Breast epithelium (tissue), 3 donors: Measurements from ENCODE around the gene TRAPPC3.

ENCODE experiments used
- POLR2A ChIP-seq: fragments of 450-650 bp; IDR thresholded peaks from one replicate; pipeline ENCODE4 v1.6.1; 2016; ENCODE audit warnings: antibody characterized with exemption, mild to moderate bottlenecking, moderate library complexity
- POLR2AphosphoS5 ChIP-seq, 3 donors: sonication (generic); formaldehyde crosslinking; IDR thresholded peaks; one replicate each; pipeline ENCODE4 v1.6.1; 2017; ENCODE audit warnings: antibody characterized with exemption in 3 of 3
- TF ChIP-seq, protein P1 (sequence below), 3 donors: fragments of 450-650 bp; IDR thresholded peaks; one replicate each; pipeline ENCODE4 v1.5.1; 2016 to 2017; ENCODE audit warnings: antibody characterized with exemption in 3 of 3, mild to moderate bottlenecking in 3 of 3, moderate library complexity in 3 of 3

DNA sequence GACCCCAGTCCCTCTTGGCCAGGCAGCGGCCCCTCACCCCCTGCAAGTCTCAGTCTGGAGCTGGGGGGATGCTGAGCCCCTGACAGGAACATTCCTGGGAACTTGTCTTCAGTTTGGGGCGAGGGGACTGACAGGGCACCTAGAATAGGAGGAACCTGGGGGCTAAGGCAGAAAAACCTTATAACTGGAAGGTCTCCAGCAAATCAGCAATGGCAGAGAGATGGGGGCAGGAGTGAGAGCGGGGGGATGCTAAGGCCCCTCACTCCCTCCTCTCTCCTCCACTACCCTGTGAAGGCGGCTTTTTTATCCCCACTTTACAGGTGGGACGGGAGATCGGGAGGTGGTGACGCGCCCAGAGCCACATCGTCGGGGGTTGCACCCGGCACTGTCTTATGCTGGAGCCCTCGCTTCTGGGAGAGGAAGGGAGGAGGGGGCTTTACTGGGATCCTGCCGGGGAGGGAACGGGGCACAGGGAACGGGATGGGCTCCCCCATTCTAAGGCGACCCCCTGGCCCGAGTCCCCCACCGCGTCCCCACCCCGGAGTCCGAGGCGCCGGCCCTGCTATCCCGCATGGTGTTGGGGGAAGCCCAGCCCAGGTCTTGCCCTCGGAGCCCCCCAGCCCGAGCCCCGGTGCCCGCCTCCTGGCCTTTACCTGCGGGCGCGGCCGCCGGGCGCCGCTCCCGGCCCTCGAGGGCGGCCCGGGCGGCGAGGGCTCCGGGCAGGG lies 24.7 kb downstream of the TRAPPC3 start:
- no peak for TF ChIP-seq POLR2A
- no peak for TF ChIP-seq POLR2AphosphoS5 (IDR thresholded peaks at IDR 0.05)
- TF ChIP-seq, protein P1, sequence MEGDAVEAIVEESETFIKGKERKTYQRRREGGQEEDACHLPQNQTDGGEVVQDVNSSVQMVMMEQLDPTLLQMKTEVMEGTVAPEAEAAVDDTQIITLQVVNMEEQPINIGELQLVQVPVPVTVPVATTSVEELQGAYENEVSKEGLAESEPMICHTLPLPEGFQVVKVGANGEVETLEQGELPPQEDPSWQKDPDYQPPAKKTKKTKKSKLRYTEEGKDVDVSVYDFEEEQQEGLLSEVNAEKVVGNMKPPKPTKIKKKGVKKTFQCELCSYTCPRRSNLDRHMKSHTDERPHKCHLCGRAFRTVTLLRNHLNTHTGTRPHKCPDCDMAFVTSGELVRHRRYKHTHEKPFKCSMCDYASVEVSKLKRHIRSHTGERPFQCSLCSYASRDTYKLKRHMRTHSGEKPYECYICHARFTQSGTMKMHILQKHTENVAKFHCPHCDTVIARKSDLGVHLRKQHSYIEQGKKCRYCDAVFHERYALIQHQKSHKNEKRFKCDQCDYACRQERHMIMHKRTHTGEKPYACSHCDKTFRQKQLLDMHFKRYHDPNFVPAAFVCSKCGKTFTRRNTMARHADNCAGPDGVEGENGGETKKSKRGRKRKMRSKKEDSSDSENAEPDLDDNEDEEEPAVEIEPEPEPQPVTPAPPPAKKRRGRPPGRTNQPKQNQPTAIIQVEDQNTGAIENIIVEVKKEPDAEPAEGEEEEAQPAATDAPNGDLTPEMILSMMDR (IDR thresholded peaks at IDR 0.05), result no peak
